HEK293 (cell line): ENCODE data around the gene GP1BB.

Source experiments
- CTCF ChIA-PET: fragments of 350-600 bp; formaldehyde crosslinking; extraction: SDS; loops from one replicate; lab custom pipeline; 2021; ENCODE audit warnings: antibody characterized with exemption; lab: Yijun Ruan, JAX
- POLR2A ChIA-PET: fragments of 300-600 bp; formaldehyde crosslinking; extraction: SDS; loops from one replicate; lab custom pipeline; 2020; ENCODE audit warnings: antibody characterized with exemption, inconsistent platforms; lab: Yijun Ruan, JAX
- H3K27ac ChIP-seq: fragments of 200-500 bp; sonication (Bioruptor generic); 2 replicates; pipeline ENCODE4 v1.5.1; 2014; ENCODE audit warnings: low read depth, low read length, control low read depth, inconsistent platforms; ENCODE audit errors: extremely low read depth
- H3K36me3 ChIP-seq, 2 experiments: fragments of 200-500 bp in 1 of 2; sonication (Bioruptor generic) in 1 of 2; 1 replicate in 1 of 2; 2 replicates in 1 of 2; pipeline ENCODE4 v1.5.1; 2014 to 2017; ENCODE audit warnings: inconsistent platforms in 2 of 2, low read length in 2 of 2; ENCODE audit not compliant: control insufficient read depth in 2 of 2, insufficient read depth in 1 of 2
- H3K4me1 ChIP-seq: fragments of 200-500 bp; sonication (Bioruptor generic); 2 replicates; pipeline ENCODE4 v1.5.1; 2014; ENCODE audit warnings: mild to moderate bottlenecking, low read length, inconsistent platforms; ENCODE audit not compliant: control insufficient read depth, insufficient read depth
- H3K4me3 ChIP-seq: 2 replicates; pipeline ENCODE4 v1.5.1; 2011; ENCODE audit warnings: low read depth, mild to moderate bottlenecking, control low read depth, low read length, moderate library complexity
- H3K9me3 ChIP-seq: fragments of 200-500 bp; sonication (Bioruptor generic); 2 replicates; pipeline ENCODE4 v1.5.1; 2014; ENCODE audit warnings: low read depth, low read length, inconsistent platforms; ENCODE audit not compliant: control insufficient read depth, insufficient read depth
- BCL11A ChIP-seq: fragments of 450-650 bp; formaldehyde crosslinking; IDR thresholded peaks from 2 replicates; pipeline ENCODE4 v1.5.1; 2016; ENCODE audit warnings: low read depth, missing biosample characterization, missing genetic modification characterization
- GLIS1 ChIP-seq: fragments of 450-650 bp; formaldehyde crosslinking; IDR thresholded peaks from 2 replicates; pipeline ENCODE4 v1.5.1; 2016; ENCODE audit warnings: missing biosample characterization, missing genetic modification characterization
- KLF17 ChIP-seq: fragments of 450-650 bp; formaldehyde crosslinking; IDR thresholded peaks from 2 replicates; pipeline ENCODE4 v1.5.1; 2016; ENCODE audit warnings: missing biosample characterization, missing genetic modification characterization
- KLF7 ChIP-seq: fragments of 450-650 bp; formaldehyde crosslinking; IDR thresholded peaks from 2 replicates; pipeline ENCODE4 v1.5.1; 2016; ENCODE audit warnings: missing biosample characterization, missing genetic modification characterization, borderline replicate concordance
- PBX3 ChIP-seq: sonication (generic); formaldehyde crosslinking; IDR thresholded peaks from 2 replicates; pipeline ENCODE4 v1.8.1; 2022; ENCODE audit warnings: mild to moderate bottlenecking, moderate library complexity, missing genetic modification reagents
- SP3 ChIP-seq: fragments of 450-650 bp; formaldehyde crosslinking; IDR thresholded peaks from 2 replicates; pipeline ENCODE4 v1.5.1; 2016; ENCODE audit warnings: missing biosample characterization, missing genetic modification characterization
- ZBTB48 ChIP-seq: fragments of 450-650 bp; formaldehyde crosslinking; IDR thresholded peaks from 2 replicates; pipeline ENCODE4 v1.5.1; 2016; ENCODE audit warnings: missing biosample characterization, missing genetic modification characterization
- ZFP41 ChIP-seq: fragments of 450-650 bp; formaldehyde crosslinking; IDR thresholded peaks from 2 replicates; pipeline ENCODE4 v1.5.1; 2016; ENCODE audit warnings: missing biosample characterization, missing genetic modification characterization, borderline replicate concordance
- ZNF114 ChIP-seq: fragments of 450-650 bp; formaldehyde crosslinking; IDR thresholded peaks from 2 replicates; pipeline ENCODE4 v1.5.0; 2017; ENCODE audit warnings: missing biosample characterization, missing genetic modification characterization
- ZNF202 ChIP-seq: fragments of 450-650 bp; formaldehyde crosslinking; IDR thresholded peaks from 2 replicates; pipeline ENCODE4 v1.5.1; 2016; ENCODE audit warnings: missing biosample characterization, missing genetic modification characterization, borderline replicate concordance
- ZNF26 ChIP-seq: fragments of 450-650 bp; formaldehyde crosslinking; IDR thresholded peaks from 2 replicates; pipeline ENCODE4 v1.5.1; 2016; ENCODE audit warnings: missing biosample characterization, missing genetic modification characterization
- ZNF302 ChIP-seq: fragments of 450-650 bp; formaldehyde crosslinking; IDR thresholded peaks from 2 replicates; pipeline ENCODE4 v1.5.1; 2016; ENCODE audit warnings: missing biosample characterization, missing genetic modification characterization, low read depth
- ZNF350 ChIP-seq: fragments of 450-650 bp; formaldehyde crosslinking; IDR thresholded peaks from 2 replicates; pipeline ENCODE4 v1.5.0; 2017; ENCODE audit warnings: missing biosample characterization, mild to moderate bottlenecking, missing genetic modification characterization
- ZNF366 ChIP-seq: fragments of 450-650 bp; formaldehyde crosslinking; conservative IDR thresholded peaks from 2 replicates; pipeline ENCODE4 v1.5.1; 2016; ENCODE audit warnings: missing biosample characterization, missing genetic modification characterization
- ZNF391 ChIP-seq: fragments of 450-650 bp; formaldehyde crosslinking; IDR thresholded peaks from 2 replicates; pipeline ENCODE4 v1.5.1; 2016; ENCODE audit warnings: low read depth, missing biosample characterization, missing genetic modification characterization, borderline replicate concordance
- ZNF416 ChIP-seq: fragments of 450-650 bp; formaldehyde crosslinking; IDR thresholded peaks from 2 replicates; pipeline ENCODE4 v1.5.1; 2016; ENCODE audit warnings: missing biosample characterization, missing genetic modification characterization
- ZNF501 ChIP-seq: fragments of 450-650 bp; formaldehyde crosslinking; IDR thresholded peaks from 2 replicates; pipeline ENCODE4 v1.5.1; 2016; ENCODE audit warnings: missing biosample characterization, missing genetic modification characterization
- ZNF510 ChIP-seq: fragments of 450-650 bp; formaldehyde crosslinking; IDR thresholded peaks from 2 replicates; pipeline ENCODE4 v1.5.1; 2018; ENCODE audit warnings: mild to moderate bottlenecking, missing genetic modification characterization, missing biosample characterization; ENCODE audit not compliant: insufficient replicate concordance
- ZNF514 ChIP-seq: fragments of 450-650 bp; formaldehyde crosslinking; IDR thresholded peaks from 2 replicates; pipeline ENCODE4 v1.5.1; 2016; ENCODE audit warnings: missing biosample characterization, missing genetic modification characterization
- ZNF560 ChIP-seq: fragments of 450-650 bp; formaldehyde crosslinking; IDR thresholded peaks from 2 replicates; pipeline ENCODE4 v1.5.1; 2017; ENCODE audit warnings: missing biosample characterization, missing genetic modification characterization, borderline replicate concordance
- ZNF571 ChIP-seq: fragments of 450-650 bp; formaldehyde crosslinking; IDR thresholded peaks from 2 replicates; pipeline ENCODE4 v1.5.0; 2017; ENCODE audit warnings: missing biosample characterization, missing genetic modification characterization
- ZNF600 ChIP-seq: fragments of 450-650 bp; formaldehyde crosslinking; IDR thresholded peaks from 2 replicates; pipeline ENCODE4 v1.5.1; 2016; ENCODE audit warnings: missing biosample characterization, missing genetic modification characterization
- ZNF624 ChIP-seq: fragments of 450-650 bp; formaldehyde crosslinking; IDR thresholded peaks from 2 replicates; pipeline ENCODE4 v1.5.1; 2017; ENCODE audit warnings: missing biosample characterization, missing genetic modification characterization
- ZNF645 ChIP-seq: fragments of 450-650 bp; formaldehyde crosslinking; IDR thresholded peaks from 2 replicates; pipeline ENCODE4; 2016; ENCODE audit warnings: missing biosample characterization, missing genetic modification characterization
- ZNF660 ChIP-seq: fragments of 450-650 bp; IDR thresholded peaks from 2 replicates; pipeline ENCODE4 v1.5.1; 2018; ENCODE audit warnings: missing biosample characterization, mild to moderate bottlenecking, missing genetic modification characterization
- ZNF76 ChIP-seq: fragments of 450-650 bp; formaldehyde crosslinking; IDR thresholded peaks from 2 replicates; pipeline ENCODE4; 2016; ENCODE audit warnings: low read depth, missing biosample characterization, missing genetic modification characterization, borderline replicate concordance
- ZNF777 ChIP-seq: fragments of 450-650 bp; formaldehyde crosslinking; IDR thresholded peaks from 2 replicates; pipeline ENCODE4 v1.5.1; 2017; ENCODE audit warnings: missing biosample characterization, missing genetic modification characterization, borderline replicate concordance
- ZNF792 ChIP-seq: fragments of 450-650 bp; formaldehyde crosslinking; IDR thresholded peaks from 2 replicates; pipeline ENCODE4 v1.5.1; 2016; ENCODE audit warnings: missing biosample characterization, missing genetic modification characterization
- TF ChIP-seq, protein P1 (sequence below): fragments of 450-650 bp; formaldehyde crosslinking; IDR thresholded peaks from 2 replicates; pipeline ENCODE4 v1.5.1; 2016; ENCODE audit warnings: missing biosample characterization, missing genetic modification characterization, borderline replicate concordance

GP1BB gene

GRCh38 chr22:19688301-19689290, 34.7 kb upstream of the GP1BB start:
- POLR2A ChIA-PET, result interaction anchor here (0.7 to 1.0 kb wide), 2 partner anchors 10 to 397 kb away, joined by 3 read pairs; partner anchors contain the start of gene CLTCL1
- Histone ChIP-seq H3K36me3 (no peaks in the 10 kb centered on the region), H3K9me3 (no peaks in the 10 kb centered on the region), H3K4me3 (no peak overlapping the region), H3K27ac (no peak overlapping the region), H3K4me1 (no peaks in the 10 kb centered on the region)
- TF ChIP-seq ZNF501 (tag by site-specific recombination) (no peak), ZNF416 (tag by site-specific recombination) (no peak), PBX3 (CRISPR knock-in tag) (no peak), ZNF391 (tag by site-specific recombination) (no peak), ZNF600 (tag by site-specific recombination) (no peak), KLF7 (no peak), ZBTB48 (tag by site-specific recombination) (no peak), SP3 (tag by site-specific recombination) (no peak), ZNF366 (tag by site-specific recombination) (no peak), ZNF510 (no peak), ZNF660 (no peak), ZNF114 (tag by site-specific recombination) (no peak), ZNF350 (tag by site-specific recombination) (no peak), ZNF514 (tag by site-specific recombination) (no peak), ZNF571 (no peak), BCL11A (no peak)
- CTCF ChIA-PET, result interaction anchor here (0.8 to 3.4 kb wide), 4 partner anchors 8 to 401 kb away, joined by 4 to 21 read pairs (median 6); no protein-coding TSS in a partner anchor

GRCh38 chr22:19689408-19689807, 33.9 kb upstream of the GP1BB start:
- CTCF ChIA-PET, result interaction anchor here (0.6 to 3.4 kb wide), 8 partner anchors 8 to 402 kb away, joined by 4 to 21 read pairs (median 5); no protein-coding TSS in a partner anchor
- Histone ChIP-seq H3K4me3 (no peak overlapping the region), H3K36me3 (no peaks in the 10 kb centered on the region), H3K27ac (no peak overlapping the region), H3K4me1 (no peaks in the 10 kb centered on the region), H3K9me3 (no peaks in the 10 kb centered on the region)
- POLR2A ChIA-PET, result interaction anchor here (0.7 to 1.0 kb wide), 3 partner anchors 11 to 398 kb away, joined by 3 read pairs; partner anchors contain the start of gene CLTCL1
- TF ChIP-seq GLIS1, result no peak
- TF ChIP-seq ZNF560 (tag by site-specific recombination), result no peak
- TF ChIP-seq ZFP41, result no peak
- TF ChIP-seq KLF17, result no peak
- no peak for TF ChIP-seq ZNF302 (tag by site-specific recombination)
- no peak for TF ChIP-seq ZNF624
- no peak for TF ChIP-seq ZNF26 (tag by site-specific recombination)
- TF ChIP-seq ZNF777 (tag by site-specific recombination), result no peak
- TF ChIP-seq ZNF792, result no peak
- no peak for TF ChIP-seq ZNF645 (tag by site-specific recombination)
- no peak for TF ChIP-seq ZNF202 (tag by site-specific recombination)
- TF ChIP-seq, protein P1, sequence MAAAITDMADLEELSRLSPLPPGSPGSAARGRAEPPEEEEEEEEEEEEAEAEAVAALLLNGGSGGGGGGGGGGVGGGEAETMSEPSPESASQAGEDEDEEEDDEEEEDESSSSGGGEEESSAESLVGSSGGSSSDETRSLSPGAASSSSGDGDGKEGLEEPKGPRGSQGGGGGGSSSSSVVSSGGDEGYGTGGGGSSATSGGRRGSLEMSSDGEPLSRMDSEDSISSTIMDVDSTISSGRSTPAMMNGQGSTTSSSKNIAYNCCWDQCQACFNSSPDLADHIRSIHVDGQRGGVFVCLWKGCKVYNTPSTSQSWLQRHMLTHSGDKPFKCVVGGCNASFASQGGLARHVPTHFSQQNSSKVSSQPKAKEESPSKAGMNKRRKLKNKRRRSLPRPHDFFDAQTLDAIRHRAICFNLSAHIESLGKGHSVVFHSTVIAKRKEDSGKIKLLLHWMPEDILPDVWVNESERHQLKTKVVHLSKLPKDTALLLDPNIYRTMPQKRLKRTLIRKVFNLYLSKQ (tag by site-specific recombination), result no peak
- no peak for TF ChIP-seq ZNF76 (tag by site-specific recombination)
- no peak for TF ChIP-seq ZNF514 (tag by site-specific recombination)
